AG08396 (cell line): ENCODE data around the gene GATB.
A peak's percentile ranks its signal among the peaks of the same experiment; 100 is the strongest.
"Not testable (repeated sequence)": the region's sequence is repeated elsewhere in the genome, so short reads cannot be mapped to it uniquely, and the experiment has no call there.

Source experiments
- DNase-seq: peaks from one replicate; pipeline ENCODE4 v3.0.0; 2012; ENCODE audit warnings: low spot score, mixed read lengths

The GATB gene

DNA sequence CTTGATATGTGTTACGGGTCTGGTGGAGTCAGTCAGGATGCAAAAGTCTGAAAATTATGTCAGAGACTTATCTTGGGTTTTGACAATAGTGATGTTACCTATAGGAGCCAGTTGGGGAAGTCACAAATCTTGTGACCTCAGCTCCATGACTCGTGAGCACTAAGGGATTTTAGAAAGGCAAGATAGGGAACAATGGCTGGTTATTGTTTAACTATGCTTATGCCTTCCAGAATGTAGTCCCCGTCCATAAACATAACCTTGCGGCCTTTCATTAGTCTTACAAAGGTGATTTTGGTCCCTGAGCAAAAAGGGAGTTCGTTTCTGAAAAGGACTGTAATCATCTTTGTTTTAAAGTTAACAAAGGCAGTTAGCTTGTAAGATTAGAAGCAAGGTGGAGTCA, 23.9 kb upstream of the GATB start:
- no peak for DNase-seq

DNA sequence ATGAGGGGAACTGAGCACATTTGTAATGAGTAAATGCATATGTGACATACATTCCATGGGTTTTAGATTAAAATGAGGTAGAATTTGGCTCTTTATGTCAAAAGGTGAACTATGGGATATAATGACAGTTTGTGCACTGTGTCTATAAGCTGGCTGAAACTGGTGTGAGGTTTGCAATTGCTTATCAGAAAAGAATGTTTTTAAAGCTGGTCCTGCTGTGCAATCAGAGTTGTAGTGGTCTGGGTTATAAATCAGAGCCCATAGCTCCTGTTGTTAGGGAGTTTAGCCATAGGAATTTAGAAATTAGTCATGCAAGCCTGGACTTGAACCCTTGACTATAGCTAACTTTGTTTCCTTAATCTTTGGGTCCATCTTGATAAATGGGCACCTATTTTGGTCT, 23.1 kb upstream of the GATB start:
- DNase-seq = no peak

DNA sequence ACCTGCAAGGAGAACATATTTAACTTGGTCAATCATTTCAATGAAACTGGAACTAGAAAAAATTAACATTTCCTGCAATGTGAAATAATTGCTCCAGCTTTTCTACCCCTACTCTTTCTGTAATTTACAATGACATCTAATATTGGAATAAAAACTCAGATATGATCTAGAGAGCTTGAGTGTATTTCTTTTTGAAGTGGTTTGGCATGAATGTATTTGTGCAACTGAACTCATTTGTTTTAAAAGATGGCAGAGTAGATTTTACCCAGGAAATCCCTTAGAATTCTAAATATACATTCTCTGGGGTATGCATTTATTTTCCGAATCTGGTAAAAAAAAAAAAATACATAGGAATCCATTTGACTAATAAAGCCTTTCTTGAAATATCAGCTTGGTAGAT, 21.5 kb upstream of the GATB start:
- no peak for DNase-seq

DNA sequence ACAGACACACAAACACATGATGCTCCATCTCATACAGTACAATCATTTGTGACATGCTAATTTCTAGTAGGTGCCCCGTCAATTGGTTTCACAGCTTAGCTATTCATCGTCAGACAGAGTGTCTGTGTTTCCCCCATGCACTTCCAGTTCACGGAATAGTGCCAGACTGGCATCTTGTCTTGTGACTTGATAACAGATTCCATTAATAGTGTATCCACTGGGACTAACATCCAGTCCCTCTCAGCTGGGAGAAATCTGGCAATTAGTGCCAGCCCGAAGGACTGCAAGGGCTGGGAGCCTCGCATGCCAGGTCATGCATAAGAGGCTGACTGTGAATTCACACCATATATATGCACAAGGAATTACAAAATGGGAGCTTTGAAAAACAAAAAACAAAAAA, 20.2 kb upstream of the GATB start:
- no peak for DNase-seq

DNA sequence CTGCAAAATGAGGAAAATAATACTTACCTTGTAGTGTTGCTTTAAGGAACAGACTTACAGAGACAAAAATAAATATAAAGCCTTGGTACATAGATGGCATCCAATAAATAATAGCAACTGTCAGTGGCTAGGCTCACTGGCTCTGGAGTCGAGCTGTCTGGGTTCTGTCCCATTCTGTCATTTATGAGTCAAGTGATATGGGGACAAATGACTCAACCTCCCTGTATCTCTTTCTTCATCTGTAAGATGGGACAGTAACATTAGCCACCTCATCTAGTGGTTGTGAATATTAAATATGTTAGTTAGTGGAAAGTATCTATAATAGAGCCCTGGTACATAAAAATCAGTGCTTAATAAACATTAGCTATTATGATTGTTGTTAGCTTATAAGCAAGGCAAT, 16.7 kb upstream of the GATB start:
- DNase-seq = no peak

DNA sequence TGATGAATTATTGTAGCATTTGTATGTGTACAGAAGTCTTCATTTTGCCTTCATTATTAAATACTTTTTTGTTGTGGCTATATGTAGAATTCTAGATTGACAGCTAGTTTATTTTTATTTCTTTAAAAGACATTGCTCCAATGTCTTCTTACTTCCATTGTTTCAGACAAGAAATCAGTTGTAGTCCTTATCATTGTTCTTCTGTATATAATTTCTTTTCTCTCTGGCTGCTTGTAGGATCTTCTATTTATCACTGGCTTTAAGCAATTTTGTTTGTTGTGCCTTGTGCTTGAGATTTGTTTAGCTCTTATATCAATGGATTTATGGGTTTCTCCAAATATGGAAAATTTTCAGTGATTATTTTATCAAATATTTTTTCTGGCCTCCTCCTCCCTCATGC, 13.5 kb upstream of the GATB start:
- no peak for DNase-seq

DNA sequence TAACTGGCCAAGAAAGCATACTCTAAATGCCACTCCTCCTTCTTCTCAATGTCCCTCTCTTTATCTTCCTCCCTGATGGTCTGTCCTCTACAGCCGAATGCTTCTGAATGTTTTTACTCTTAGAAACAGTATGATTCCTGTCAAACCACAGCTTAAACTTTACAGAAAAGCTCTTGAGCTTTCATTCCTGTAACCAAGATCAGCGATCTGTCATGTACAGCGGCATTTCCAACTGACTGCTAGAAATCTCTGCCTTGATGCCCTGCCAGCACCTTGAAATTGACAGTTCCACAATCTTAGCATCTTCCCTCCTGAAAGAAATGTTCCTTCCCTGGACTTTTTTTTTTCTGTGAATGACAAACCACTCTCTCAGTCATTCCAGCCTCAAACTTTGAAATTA, 11.5 kb upstream of the GATB start:
- no peak for DNase-seq

DNA sequence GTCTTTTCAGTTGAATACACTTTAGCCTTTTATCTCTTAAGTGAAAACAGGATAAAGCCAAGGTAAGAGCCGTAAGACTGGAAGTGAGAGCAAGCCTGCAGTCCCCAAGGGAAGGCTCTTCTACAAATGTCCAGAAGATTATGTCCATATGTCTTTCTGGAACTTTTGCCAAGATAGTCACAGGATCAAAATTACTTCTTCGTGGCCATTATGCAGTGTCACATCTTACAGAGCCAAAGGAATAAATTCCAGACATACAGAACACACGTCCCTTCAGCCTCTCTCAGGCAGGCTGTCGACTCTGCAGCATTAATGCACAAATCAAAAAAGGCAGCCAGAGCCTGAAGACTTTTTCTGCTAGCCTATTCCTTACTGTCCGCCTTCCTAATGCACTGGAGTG, 10.9 kb upstream of the GATB start:
- DNase-seq = no peak

DNA sequence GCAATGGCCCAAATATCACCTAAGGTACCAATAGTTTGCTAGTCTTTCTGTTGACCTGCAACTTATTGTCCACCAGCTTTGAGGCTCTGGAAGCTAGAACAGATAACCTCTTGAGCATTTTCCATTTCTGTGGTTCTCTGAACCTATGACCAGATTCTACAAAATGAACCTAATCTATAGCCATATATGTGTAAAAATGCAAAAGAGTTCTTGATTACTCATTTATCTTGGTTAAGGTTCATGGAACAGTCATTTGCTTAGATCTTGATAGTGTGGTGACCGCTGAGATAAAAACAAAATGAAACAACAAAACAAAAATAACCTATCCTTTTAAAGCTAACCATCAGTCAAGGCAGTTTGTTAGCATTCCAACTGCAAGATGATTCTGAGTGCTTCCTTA, 9.3 kb upstream of the GATB start:
- no peak for DNase-seq

DNA sequence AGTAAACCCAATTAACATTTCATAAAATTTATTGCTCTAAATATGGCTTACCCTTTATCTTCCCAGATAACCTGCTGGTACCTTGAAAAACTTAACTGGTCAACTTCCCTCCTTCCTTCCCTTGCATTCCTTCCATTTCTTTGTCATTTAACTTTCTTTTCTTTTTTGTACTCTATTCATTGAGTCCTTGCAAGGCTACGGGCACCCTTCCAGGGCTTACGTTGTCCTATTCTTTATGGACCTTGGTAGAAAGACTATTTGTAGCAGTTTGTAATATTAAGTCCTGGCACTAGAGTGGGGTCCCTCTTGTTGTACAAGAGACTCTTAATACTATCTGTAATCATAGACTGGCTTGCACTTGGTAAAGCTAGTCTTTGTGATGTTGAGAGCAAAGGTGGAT, 8.0 kb upstream of the GATB start:
- DNase-seq = no peak

DNA sequence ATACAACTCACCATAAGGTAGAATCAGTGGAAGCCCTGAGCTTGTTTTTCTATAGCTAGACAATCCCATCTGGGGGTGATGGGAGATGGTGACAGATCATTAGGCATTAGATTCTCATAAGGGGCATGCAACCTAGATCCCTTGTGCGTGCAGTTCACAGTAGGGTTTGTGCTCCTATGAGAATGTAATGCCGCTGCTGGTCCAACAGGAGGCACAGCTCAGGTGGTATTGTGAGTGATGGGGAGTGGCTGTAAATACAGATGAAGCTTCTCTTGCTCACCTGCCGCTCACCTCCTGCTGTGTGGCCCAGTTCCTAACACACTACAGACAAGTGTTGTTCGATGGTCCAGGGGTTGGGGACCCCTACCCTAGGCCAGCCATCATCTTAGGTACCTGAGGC, 5.9 kb upstream of the GATB start:
- DNase-seq = no peak

DNA sequence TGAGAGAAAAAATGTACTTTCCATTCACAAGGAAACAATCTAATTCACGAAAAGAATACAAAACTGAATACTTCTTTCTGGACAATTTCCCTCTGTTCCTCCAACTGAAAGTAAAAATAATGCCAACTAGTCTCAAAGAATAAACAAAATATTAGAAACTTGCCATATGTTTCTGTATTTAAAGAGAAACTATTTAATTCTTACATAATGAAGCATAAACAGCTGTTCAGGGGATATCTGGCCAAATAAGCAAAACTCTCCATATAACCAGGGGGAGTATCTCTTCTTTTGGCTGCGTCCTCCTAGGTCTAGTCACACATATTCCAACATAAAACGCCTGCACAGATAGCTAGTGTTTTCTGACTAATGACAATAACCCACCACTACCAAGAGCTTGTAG, 805 bp downstream of the GATB start:
- no peak for DNase-seq

DNA sequence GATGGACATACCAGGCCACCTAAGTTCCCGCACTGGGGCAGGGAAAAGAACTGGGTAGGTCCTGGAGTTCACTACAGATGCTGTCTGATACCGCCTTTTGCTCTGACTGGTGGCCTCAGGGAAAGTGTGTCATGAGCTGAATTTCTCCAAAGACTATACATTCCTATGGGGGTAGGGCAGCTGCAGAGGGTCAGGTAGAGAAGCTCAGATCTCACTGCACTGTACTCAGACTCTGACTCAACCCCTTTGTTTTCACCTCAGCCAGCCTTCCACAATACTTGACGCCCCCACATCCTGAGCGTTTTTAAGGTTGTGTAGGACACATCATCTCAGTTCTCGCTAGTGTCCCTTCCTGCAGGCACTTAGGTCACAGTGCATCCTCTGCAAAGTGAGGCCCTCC, 7.8 kb downstream of the GATB start:
- no peak for DNase-seq

DNA sequence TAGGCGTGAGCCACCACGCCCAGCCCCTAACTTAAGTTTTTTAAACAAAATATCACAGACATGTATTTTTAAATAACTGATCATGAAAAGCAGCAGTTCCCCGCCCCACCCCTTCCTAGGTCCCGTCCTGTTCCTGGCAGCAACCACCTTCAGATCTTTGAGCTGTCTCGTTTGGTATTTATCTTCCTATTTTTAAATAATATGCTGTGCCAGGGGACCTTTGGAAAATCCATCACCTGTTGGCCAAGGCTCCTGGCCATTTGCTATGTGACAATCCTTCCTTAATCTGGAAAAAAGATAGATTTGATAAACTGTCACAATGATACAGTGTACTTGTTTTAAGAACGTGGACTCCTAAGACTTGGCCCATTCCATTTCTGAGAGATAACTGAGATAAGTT, 10.7 kb downstream of the GATB start:
- DNase-seq = no peak

DNA sequence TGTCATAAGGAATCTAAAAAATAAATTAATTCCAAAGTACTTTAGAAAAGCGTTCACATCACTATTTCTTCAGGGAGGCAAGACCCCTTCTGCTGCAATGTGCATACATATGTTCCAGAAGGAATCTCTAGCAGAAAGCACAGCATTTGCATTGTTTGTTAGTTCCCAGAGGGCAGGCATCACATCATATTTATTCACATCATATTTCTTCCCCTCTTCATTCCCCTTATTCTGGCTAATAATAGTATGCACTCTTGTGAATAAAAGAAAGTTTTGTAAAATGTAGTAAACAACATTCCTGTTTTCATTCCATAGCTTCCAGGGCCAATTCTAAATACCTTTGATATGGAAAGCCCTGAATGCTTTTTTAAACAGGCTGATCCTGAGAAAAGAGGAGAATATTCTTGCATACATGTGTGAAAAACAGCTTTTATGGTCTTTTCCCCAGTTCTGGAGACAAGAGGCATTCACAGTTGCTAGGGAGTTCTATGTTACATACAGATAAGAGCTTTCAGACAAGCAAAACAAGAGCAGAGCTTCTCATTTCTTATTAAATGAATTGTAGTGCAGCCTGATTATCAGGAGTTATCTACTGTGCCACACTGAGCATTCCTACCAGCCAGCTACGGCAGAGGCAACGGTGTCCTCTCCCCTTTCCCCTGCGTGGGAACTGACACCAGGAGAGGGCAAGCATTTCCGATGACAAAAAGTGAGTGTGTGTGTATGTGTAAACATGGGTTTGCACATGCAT, 15.2 kb downstream of the GATB start:
- DNase-seq = peak; percentile 37

DNA sequence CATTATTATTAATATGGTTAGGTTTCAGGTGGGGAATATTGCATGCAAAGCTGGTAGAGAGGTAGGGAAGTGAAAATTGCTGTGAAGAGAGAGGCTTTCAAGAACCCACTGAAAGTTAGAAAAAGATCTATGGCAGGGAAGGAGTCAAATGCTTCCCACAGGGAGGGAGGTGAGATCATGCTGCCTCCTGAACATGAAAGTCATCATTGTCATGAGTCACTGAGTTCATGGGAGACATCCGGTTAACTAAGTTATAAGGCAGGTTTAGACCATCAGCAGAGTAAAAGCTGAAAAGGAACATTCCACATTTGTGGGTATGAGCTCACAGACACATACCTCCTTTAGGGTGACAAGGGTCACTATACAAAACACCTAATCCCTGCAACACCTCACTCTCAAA, 16.2 kb downstream of the GATB start:
- peak; percentile 82 for DNase-seq

DNA sequence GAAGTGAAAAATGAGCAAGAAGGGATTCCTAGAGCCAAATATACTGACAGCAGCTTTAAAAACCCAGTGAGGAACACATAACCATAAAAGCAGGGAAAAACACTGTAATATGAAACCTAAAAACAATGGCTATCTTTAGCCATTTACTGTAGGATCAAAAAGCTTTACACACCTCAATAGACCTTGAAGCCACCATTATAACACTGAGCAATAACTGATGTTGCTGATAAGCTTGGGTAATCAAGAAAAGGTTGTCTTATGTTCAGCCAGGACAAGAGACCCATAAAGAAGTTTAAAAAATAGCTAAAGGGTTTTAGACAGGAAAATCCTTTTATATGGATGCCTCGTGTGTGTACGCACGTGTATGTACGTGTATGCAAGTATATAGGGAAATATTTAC, 16.9 kb downstream of the GATB start:
- DNase-seq = no peak

DNA sequence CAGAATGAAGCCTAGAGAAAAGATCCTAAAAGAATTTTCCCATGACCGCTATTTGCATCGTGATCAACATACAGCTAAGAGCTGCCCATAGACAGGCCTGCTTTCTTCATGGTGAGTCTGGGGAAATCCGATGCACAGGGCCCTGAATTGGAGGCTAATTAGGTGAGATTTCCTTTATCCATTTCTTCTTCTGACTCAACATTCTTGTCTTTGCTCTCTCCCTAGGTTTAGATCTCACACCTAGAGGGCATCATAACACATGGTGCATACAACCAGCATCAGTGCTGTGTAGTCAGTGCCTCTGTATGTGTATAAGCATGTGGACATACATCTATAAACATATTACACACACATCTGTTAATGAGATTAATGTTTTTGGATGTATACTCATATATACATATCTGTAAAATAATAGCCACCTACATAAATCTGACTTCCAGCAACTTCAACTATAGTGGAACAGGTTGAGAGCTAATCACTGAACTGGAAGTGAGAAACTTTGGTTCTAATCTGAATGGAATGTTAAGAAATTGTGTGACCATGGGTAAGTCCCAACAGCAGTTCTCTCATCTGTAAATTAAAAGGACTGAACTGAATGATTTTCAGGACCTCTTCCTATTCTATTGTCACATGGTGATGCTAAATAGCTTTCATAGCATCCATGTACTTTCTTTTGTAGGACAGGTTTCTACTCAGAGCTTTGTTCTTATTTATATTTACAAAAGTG, 17.5 kb downstream of the GATB start:
- no peak for DNase-seq

DNA sequence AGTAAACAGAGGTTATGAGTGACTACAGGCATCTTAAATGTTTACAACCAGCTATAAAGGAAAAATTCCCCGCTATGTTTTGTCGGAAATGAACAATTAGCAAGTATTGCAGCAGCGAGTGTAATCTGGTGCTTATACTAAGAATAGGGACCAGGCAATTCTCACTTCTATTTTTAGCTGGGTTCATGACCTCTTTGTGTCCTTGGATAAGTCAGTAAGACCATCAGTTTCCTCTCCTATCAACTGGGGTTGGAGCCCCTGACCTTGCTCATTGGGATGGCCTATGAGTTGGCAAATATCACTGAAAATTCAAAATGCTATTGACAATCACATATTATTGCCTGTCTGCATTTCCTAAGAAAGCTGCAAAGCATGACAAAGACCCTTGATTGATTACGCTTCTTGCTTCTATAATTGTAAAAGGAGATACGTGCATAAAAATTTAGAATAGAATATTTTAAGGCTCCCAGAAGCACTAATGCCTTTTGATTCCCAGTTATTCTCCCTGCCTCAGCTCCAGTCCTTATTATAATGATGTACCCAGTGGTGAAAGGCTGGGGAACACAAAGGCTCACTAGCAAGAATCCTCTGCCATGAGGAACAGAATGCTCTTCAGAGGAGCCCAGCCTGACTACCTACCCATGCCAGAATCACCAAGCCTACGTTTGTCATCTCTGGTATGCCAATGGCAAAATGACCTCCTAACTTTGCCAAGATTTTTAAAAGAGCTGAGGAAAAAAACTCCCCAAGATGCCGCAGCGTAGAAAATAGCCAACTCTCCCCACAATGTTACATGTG, 21.9 kb downstream of the GATB start:
- DNase-seq = no peak

DNA sequence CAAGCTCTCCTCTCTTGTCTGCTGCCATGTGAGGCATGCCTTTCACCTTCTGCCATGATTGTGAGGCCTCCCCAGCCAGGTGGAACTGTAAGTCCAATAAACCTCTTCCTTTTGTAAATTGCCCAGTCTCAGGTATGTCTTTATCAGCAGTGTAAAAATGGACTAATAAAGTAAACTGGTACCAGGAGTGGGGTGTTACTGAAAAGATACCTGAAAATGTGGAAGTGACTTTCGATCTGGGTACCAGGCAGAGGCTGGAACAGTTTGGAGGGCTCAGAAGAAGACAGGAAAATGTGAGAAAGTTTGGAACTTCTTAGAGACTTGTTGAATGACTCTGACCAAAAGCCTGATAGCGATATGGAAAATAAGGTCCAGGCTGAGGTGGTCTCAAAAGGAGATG, 24.0 kb downstream of the GATB start:
- DNase-seq = not testable (repeated sequence)

DNA sequence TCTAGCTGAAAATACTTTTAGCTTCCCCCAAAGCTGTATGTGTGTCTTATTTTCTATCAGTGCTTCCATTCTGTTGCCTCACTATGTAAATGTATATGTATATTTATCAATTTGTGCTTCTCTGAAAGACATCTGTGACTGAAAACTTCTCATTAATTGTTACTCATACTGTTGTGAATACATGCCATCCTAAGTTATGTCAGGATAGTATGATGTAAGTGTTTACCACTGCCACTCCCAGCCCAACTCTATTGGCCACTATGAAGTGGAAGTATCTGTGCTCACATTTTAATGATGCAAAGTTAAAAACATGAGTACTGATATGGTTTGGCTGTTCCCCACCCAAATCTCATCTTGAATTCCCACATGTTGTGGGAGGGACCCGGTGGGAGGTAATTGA, 24.4 kb downstream of the GATB start:
- no peak for DNase-seq

DNA sequence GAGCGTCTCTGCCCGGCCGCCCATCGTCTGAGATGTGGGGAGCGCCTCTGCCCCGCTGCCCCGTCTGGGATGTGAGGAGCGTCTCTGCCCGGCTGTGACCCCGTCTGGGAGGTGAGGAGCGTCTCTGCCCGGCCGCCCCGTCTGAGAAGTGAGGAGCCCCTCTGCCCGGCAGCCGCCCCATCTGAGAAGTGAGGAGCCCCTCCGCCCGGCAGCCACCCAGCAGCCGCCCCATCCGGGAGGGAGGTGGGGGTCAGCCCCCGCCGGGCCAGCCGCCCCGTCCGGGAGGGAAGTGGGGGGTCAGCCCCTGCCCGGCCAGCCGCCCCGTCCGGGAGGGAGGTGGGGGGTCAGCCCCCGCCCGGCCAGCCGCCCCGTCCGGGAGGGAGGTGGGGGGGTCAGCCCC, 29.1 kb downstream of the GATB start:
- DNase-seq = not testable (repeated sequence)
